Right lung (tissue), 5 donors: ENCODE data around the gene TPRKB. TPM values are rescaled to one million over a fixed set of nuclear protein-coding genes. Genes with fewer than 3 reads are reported as not detected.
"Not testable (repeated sequence)": the region's sequence is repeated elsewhere in the genome, so short reads cannot be mapped to it uniquely, and the experiment has no call there.

Source experiments
- DNase-seq, 2 donors: peaks; one replicate each; pipeline ENCODE4 v3.0.0-alpha.2; 2013
- polyA plus RNA-seq, 5 donors: library from polyadenylated mRNA; unstranded; fragments of 120-200 nt; gene quantifications; one replicate each; pipeline versions ENCODE4 v1.2.1 to v1.2.3, GENCODE V29; 2013; ENCODE audit warnings: inconsistent platforms in 1 of 5, low replicate concordance in 1 of 5; ENCODE audit not compliant: insufficient read length in 5 of 5, insufficient read depth in 1 of 5

TPRKB gene
- polyA plus RNA-seq, 5 donors: 64.9 to 92.0 (median 75.2) TPM

DNA sequence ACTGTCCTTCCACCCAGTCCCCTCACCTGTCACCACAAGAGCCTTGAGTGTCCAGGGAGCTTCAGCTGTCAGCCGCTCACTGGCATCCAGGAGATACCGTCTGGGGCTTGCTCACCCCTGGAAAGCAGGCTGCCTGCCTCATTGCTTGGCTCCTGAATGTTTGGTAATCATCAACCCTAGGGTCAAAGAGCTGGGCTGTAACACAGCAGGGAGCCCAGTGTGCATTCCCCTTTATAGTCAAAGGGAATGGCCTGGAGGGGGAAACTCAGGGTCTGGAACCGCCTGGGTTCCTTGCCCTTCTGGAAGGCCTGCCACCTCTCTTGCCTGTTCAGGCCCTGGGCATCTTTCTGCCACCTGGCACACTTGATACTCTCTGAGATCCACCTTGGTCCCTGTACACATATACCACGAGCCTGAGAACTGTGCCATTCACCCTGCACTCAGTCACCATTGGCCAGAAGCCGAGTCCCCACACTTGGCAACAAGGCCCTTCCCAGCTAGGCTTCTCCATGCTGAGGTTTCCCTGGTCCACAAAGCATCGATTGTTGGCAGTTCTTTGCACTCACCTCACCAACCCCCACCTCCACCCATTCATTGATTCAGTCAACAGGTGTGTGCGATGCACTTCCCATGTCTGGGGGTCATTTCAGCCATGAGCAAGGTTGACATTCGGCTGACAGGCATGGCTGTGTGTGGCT is 35.0 kb downstream of the TPRKB start:
- DNase-seq: no peak

DNA sequence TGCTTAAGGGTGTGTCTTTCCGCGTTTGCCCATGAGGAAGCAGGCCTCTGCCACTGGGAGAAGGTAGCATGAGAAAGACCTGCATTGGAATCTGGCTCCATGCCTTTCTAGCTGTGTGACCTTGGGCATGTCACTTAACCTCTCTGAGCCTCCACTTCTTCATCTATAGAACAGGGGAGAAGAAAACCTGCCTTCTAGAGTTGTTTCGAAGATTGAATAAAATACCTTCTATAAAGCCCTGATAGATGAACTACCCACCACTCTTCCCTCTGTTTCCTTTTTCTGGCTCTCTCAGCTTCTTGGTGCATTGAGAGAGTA is 35.7 kb downstream of the TPRKB start:
- not testable (repeated sequence) for DNase-seq

- no peak for DNase-seq
Measured at GRCh38 chr2:73700661-73701447, 36.3 kb downstream of the TPRKB start.

GRCh38 chr2:73700131-73700611 is 37.0 kb downstream of the TPRKB start:
- peak; percentile 54 to 70 for DNase-seq

DNA sequence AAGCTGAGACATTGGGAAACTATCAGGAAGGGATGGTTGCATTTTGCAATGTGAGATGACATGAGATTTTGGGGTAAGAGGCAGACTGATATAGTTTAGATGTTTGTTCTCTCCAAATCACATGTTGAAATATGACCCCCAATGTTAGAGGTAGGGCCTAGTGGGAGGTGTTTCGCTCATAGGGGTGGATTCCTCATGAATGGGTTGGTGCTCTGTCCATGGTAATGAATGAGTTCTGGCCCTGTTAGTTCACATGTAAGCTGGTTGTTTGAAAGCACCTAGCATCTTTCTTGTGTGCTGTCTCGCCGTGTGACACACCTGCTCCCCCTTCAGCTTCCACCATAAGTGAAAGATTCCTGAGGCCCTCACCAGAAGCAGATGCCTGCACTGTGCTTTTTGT is 37.7 kb downstream of the TPRKB start:
- no peak for DNase-seq

DNA sequence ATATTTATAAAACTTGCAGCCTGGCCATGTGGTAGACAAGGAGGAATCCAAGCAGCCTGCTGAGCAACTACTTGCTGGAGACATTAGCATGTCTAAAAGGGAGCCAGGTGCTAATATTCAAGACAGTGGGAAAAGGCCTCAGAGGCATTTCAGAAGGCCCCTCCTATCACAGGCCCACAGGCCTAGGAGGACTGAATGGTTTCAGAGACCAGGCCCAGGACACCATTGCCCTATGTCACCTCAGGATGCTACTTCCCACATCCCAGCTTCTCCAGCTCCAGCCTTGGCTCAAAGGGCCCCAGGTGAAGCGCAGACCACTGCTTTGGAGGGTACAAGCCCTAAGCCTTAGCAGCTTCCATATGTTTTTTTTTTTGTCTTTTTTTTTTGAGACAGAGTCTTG is 39.0 kb downstream of the TPRKB start:
- DNase-seq: no peak

DNA sequence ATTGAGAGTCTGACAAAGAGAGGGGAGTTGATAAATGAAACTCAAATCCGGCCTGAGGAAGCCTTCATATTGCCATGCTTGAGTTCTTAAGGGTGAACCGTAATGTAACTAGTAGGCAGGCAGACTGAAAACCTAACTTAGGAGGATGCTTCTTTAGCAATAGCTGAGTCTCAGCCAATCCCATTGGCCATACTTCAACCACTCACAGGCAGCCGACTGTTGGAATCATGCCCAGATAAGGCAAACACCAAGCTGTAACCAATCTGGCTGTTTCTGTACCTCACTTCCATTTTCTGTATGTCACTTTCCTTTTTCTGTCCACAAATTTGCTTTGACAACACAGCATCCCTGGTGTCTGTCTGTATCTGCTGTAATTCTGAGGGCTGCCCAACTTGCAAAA is 39.5 kb downstream of the TPRKB start:
- no peak for DNase-seq

GRCh38 chr2:73696985-73697384 is 40.2 kb downstream of the TPRKB start:
- DNase-seq: not testable (repeated sequence)

DNA sequence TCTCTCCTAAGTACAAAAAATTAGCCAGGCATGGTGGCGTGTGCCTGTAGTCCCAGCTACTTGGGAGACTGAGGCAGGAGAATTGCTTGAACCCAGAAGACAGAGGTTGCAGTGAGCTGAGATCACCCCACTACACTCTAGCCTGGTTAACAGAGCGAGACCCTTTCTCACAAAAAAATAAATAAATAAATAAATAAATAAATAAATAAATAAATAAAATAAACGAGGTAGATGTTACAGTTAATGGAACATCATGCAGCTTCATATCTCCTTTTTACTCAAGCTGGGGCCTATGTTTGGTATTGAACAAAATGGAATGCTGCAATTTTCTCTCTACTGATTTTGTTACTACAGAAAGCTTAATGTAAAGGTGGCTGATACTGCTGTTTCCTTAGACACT is 40.6 kb downstream of the TPRKB start:
- not testable (repeated sequence) for DNase-seq

DNA sequence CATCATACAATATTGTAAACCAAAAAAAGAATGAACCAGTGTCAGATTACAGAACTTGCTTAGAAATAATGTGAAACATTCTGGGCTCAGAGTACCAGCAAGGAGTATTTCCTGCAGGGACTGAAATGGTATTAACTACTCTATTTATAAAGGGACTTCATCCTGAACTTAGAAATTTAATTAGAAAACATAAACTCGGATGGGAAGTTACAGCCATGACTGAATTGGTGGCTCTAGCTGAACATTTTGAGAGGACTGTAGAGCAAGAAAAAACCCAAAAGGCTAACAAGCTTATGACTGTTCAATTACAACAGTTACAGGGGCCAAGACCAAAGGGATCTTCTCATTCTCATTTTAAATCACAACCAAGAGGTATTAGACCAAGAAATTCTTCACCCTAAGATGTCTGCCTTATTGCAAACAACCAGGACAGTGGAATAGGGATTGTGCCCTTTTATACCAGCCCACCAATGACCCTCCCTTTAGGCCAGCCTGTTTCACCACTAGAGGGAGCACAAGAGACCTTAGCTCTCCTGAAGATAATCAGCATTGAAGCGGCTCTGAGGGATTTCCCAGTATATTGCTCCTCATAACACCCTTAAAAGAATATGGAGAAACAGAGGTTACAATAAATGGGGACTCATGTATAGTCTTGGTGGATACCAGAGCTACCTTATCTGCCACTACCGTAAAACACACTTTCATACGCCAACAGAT is 46.6 kb downstream of the TPRKB start:
- not testable (repeated sequence) for DNase-seq

DNA sequence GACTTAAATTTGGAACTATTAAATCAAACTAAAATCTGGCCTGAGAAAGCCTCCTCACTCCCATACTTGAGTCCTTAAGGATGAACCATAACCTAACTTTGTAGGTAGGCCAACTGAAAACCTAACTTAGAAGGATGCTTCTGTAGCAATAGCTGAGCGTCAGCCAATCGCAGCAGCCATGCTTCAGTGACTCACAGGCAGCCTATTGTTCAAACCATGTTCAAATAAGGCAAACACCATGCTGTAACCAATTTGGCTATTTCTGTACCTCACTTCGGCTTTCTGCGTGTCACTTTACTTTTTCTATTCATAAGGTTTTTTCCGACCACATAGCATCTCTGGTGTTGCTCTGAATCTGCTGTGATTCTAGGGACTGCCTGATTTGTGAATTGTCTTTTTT is 48.7 kb downstream of the TPRKB start:
- DNase-seq: not testable (repeated sequence)

DNA sequence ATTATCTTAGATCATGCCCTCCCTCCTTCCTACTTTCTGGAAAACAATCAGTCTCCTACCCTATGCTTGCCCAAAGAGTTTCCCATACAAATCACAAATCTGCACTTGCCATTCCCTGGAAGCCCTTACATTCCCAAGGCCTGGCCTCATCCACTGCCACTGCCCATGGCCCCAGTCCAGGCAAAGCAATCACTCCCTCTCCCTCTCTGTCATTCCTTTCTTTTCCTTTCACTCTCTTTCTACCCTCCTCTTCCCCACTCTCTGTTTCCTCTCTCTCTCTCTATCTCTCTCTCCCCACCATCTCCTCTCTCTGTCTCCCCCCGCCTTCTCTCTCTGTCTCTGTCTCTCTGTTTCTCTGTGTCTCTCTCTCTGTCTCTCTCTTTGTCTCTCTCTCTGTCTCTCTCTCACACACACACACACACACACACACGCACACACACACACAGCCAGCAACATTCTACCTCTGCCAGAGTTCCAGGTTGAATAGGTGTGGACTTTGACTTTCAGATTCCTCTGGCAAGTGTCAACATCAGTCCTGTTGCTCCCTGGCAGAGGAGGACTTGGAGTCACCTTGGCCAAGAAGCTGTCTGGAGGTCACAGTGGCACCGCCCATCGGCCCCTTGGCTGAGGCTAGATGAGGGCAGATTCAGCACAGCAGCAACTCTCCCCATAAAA is 51.2 kb downstream of the TPRKB start:
- DNase-seq: no peak

DNA sequence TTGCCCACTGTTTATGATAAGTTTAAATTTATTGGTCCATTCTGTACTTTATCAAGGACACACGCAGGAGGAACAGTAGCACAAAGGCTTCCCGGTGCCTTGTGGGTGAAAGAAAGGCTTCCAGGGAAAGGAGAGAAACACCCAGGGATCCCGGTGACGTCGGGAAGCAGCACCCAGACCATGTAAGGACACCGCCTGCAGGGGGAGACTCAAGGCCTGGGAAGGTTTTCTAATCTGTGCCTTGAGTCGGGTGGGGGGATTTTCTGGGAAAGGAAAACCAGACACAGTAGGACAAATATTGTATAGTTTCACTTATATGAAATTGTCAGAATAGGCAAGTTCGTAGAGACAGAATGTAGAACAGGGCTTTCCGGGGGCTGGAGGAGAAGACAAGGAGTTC is 52.2 kb downstream of the TPRKB start:
- DNase-seq: not testable (repeated sequence)

DNA sequence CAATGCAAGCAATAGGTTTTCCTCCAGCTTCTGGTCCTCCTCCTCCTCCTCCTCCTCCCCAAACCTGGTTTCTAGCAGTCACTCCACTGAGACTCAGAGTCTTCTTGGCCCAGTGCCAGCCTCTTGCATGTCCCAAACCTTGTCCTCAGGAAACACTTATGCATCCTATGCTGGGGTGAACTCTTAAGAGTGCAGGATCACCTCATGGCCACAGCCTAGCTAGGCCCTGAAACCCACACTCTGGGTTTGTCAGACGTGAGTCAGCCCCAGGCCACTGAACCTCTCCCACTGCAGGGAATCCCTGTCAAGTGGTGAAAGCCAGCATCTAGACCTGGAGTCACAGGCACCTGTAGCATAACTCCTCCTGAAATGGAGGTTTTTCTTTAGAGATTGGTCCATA is 52.8 kb downstream of the TPRKB start:
- DNase-seq: not testable (repeated sequence)

- peak in 1 of 2 donors; percentile 29 for DNase-seq
Measured at GRCh38 chr2:73679951-73680571, 57.1 kb downstream of the TPRKB start.

Other genes with a start within 250 kb of the TPRKB start
- 1 to 10 TPM; 1.1 to 1.7 (median 1.4) TPM for gene NAT8, start 94.9 kb downstream of the TPRKB start, polyA plus RNA-seq
- gene DUSP11, start 42.8 kb upstream of the TPRKB start, polyA plus RNA-seq: 10 to 100 TPM; 29.3 to 43.1 (median 31.5) TPM
- gene C2orf78, start 46.8 kb upstream of the TPRKB start, polyA plus RNA-seq: not detected
- gene STAMBP, start 91.6 kb upstream of the TPRKB start, polyA plus RNA-seq: 10 to 100 TPM; 48.0 to 59.2 (median 57.3) TPM
- 100 to 1,000 TPM in 1 of 5 donors, 10 to 100 TPM in 4; 24.3 to 110 (median 50.0) TPM for gene ACTG2, start 155.7 kb upstream of the TPRKB start, polyA plus RNA-seq
- gene DGUOK, start 189.5 kb upstream of the TPRKB start, polyA plus RNA-seq: 10 to 100 TPM; 56.5 to 69.8 (median 65.2) TPM
- gene TET3, start 247.6 kb upstream of the TPRKB start, polyA plus RNA-seq: 10 to 100 TPM; 15.9 to 22.9 (median 17.5) TPM